ENCODE results near the gene TAAR5. TPM values are rescaled to one million over a fixed set of nuclear protein-coding genes. Genes with fewer than 3 reads are reported as not detected.
A peak's percentile ranks its signal among the peaks of the same experiment; 100 is the strongest.
"Not testable (repeated sequence)": the region's sequence is repeated elsewhere in the genome, so short reads cannot be mapped to it uniquely, and the experiment has no call there.

Gene TAAR5
- total and polyA plus RNA-seq, 5 donors from 2014 or later: not detected

DNA sequence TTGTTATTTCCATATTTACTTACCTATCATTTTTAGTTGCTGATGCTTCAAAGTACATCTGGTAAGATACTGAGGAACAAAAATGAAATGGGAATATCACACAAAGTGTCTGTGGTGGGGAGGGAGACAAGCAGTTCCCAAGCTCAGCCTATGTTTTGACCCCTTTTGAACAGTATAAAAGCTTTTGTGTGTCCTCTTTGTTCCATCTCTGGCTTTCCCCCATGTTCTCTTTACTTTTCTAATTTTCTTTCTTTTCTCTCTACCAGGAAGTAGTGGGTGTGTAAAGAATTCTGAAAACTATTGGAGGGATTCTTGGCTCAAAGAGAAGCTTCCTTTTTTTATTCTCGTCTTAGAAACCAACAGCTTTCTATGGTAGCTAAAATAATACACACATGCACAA lies 27.1 kb upstream of the TAAR5 start:
- no peaks in the 10 kb centered on the region for H3K9me3 ChIP-seq (ENCODE audit: control insufficient read depth in 2 of 2, low read length in 2 of 2)
- Mint-ChIP-seq H3K9me3 (no peaks in the 10 kb centered on the region), H3K27me3 (peaks cover 26% of the 10 kb centered on the region), H3K36me3 (no peaks in the 10 kb centered on the region), H3K4me3 (no peak overlapping the region), H3K27ac (no peak overlapping the region), H3K4me1 (no peaks in the 10 kb centered on the region)
- peaks cover 2% of the 10 kb centered on the region for H3K27me3 ChIP-seq (ENCODE audit: control insufficient read depth, insufficient read depth, low read length)
- ATAC-seq (ENCODE audit: low read depth in 2 of 2): no peak
- no peaks in the 10 kb centered on the region for H3K36me3 ChIP-seq (ENCODE audit: control insufficient read depth, insufficient read depth, low read length)
- no peaks in the 10 kb centered on the region for H3K4me1 ChIP-seq (ENCODE audit: control insufficient read depth, insufficient read depth, low read length, poor library complexity, severe bottlenecking)
- no peak overlapping the region for H3K27ac ChIP-seq (ENCODE audit: insufficient read depth, low read length, poor library complexity, severe bottlenecking)
- no peak for DNase-seq
- no peak overlapping the region for H3K4me3 ChIP-seq (ENCODE audit: low read depth, low read length)

DNA sequence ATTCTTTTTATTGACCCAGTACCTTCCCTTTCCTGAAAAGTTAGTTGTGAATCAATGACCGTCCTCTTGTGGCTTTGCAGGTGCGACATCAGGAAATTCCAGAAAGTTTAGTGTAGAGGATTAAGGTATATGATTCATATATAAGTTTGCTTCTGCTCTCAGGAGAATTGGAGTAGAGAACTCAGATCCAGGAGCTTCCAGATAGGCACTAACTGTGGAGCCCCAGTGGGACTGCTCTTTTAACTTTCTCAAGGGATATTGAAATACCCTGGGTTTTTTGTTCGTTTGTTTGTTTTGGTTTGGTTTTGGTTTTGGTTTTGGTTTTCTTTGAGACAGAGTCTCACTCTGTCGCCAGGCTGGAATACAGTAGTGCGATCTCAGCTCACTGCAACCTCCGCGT lies 25.0 kb upstream of the TAAR5 start:
- no peak overlapping the region for H3K27ac Mint-ChIP-seq
- peak in 1 of 3 donors; percentile 4 for DNase-seq
- Histone ChIP-seq H3K27me3 (ENCODE audit: control insufficient read depth, insufficient read depth, low read length) (peaks cover 2% of the 10 kb centered on the region), H3K4me1 (ENCODE audit: control insufficient read depth, insufficient read depth, low read length, poor library complexity, severe bottlenecking) (no peaks in the 10 kb centered on the region), H3K9me3 (ENCODE audit: control insufficient read depth in 2 of 2, low read length in 2 of 2) (no peaks in the 10 kb centered on the region), H3K36me3 (ENCODE audit: control insufficient read depth, insufficient read depth, low read length) (no peaks in the 10 kb centered on the region), H3K4me3 (ENCODE audit: low read depth, low read length) (peak overlapping the region; percentile 15), H3K27ac (ENCODE audit: insufficient read depth, low read length, poor library complexity, severe bottlenecking) (no peak overlapping the region)
- ATAC-seq (ENCODE audit: low read depth in 2 of 2): no peak
- no peaks in the 10 kb centered on the region for H3K36me3 Mint-ChIP-seq
- no peaks in the 10 kb centered on the region for H3K9me3 Mint-ChIP-seq
- H3K4me1 Mint-ChIP-seq: no peaks in the 10 kb centered on the region
- H3K27me3 Mint-ChIP-seq: peaks cover 26% of the 10 kb centered on the region
- peak overlapping the region in 1 of 4 donors; percentile 12 for H3K4me3 Mint-ChIP-seq

DNA sequence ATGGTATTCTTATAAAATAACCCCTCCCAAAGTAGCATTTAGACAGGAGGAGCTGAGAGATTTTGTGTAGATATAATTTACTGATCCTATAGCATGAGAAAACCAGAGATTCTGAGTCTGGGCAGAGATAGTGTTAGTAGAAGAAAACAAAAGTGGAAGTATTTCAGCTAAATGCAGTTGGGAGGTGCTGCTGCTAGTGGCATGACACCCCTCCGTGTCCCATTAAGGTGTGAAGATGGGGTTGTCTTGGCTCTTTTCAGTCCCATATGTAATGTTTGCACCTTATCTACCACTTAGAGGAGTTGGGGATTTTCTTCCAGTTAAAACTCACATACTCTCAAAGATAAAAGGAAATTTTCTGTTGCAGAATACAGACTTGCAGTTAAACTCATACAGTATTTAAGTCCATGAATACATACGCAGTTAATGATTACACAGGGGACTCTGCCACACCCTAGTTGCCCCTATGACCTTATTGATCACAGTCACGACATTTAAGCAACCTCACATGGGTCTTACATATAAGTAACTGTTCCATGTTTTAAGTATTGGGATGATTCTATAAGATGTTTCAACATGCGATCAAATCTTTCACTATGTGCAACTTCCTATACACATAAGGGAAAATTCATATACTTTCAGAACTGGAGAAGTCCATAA lies 23.0 kb upstream of the TAAR5 start:
- Histone ChIP-seq H3K27me3 (ENCODE audit: control insufficient read depth, insufficient read depth, low read length) (peaks cover 2% of the 10 kb centered on the region), H3K9me3 (ENCODE audit: control insufficient read depth in 2 of 2, low read length in 2 of 2) (no peaks in the 10 kb centered on the region), H3K4me1 (ENCODE audit: control insufficient read depth, insufficient read depth, low read length, poor library complexity, severe bottlenecking) (no peaks in the 10 kb centered on the region), H3K27ac (ENCODE audit: insufficient read depth, low read length, poor library complexity, severe bottlenecking) (no peak overlapping the region), H3K36me3 (ENCODE audit: control insufficient read depth, insufficient read depth, low read length) (no peaks in the 10 kb centered on the region), H3K4me3 (ENCODE audit: low read depth, low read length) (no peak overlapping the region)
- DNase-seq (no peak), ATAC-seq (ENCODE audit: low read depth in 2 of 2) (no peak)
- Mint-ChIP-seq H3K4me1 (no peaks in the 10 kb centered on the region), H3K27me3 (peaks cover 16% of the 10 kb centered on the region), H3K4me3 (no peak overlapping the region), H3K9me3 (no peaks in the 10 kb centered on the region), H3K27ac (no peak overlapping the region), H3K36me3 (no peaks in the 10 kb centered on the region)

DNA sequence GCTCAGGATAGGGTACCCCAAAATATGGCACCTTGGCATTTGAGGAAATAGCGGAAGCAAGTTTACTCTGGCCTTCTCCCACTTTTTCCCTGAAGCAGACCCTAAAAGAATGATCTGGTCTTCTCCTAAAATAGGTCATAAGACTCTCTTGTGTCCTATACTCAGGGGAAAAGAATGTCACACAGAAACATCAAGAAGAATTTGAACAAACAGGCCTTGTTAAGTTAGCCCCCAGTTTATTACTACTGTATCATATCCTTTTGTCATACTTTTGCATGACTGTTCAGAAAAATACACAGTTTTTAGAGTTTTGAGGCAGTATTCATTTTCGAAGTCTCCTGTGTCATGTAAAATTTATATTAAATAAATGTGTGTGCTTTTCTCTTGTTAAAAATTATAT lies 22.1 kb upstream of the TAAR5 start:
- ATAC-seq (ENCODE audit: low read depth in 2 of 2) (no peak), DNase-seq (no peak)
- Mint-ChIP-seq H3K4me3 (no peak overlapping the region), H3K4me1 (no peaks in the 10 kb centered on the region), H3K36me3 (no peaks in the 10 kb centered on the region), H3K9me3 (no peaks in the 10 kb centered on the region), H3K27ac (no peak overlapping the region), H3K27me3 (peaks cover 7% of the 10 kb centered on the region)
- H3K9me3 ChIP-seq (ENCODE audit: control insufficient read depth in 2 of 2, low read length in 2 of 2): no peaks in the 10 kb centered on the region
- no peak overlapping the region for H3K4me3 ChIP-seq (ENCODE audit: low read depth, low read length)
- H3K27ac ChIP-seq (ENCODE audit: insufficient read depth, low read length, poor library complexity, severe bottlenecking): no peak overlapping the region
- no peaks in the 10 kb centered on the region for H3K36me3 ChIP-seq (ENCODE audit: control insufficient read depth, insufficient read depth, low read length)
- no peaks in the 10 kb centered on the region for H3K4me1 ChIP-seq (ENCODE audit: control insufficient read depth, insufficient read depth, low read length, poor library complexity, severe bottlenecking)
- H3K27me3 ChIP-seq (ENCODE audit: control insufficient read depth, insufficient read depth, low read length): peaks cover 2% of the 10 kb centered on the region

DNA sequence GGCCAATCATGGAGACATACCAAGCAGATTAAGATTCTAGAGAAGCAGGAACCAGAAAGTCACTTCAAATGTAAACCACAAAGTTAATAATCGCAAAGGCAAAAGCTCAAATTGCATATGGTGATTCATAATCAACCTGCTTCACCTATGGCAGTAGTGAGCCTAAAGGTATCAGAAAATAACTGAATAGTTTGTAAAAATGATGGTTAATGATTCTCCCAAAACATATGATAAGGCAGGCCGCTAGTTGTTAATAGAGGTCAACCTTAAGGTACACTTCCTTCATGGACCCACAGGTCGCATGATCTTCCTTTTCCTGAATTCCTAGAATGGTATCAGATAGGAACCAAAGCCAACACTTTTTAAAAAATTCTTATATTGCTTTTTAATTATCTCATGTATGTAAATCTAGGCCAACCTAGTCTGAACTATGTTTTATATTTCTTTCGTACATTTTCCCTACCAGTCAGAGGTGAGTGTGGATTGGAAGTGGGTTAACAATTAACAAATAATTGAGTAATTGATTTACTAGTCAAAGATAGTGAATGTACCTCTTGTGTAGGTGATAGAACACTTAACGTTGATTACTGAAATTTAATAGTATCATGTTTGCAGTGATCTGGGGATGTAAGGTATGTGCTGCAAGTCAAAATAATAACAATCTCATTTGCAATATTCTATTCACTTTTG lies 18.1 kb upstream of the TAAR5 start:
- Histone ChIP-seq H3K4me1 (ENCODE audit: control insufficient read depth, insufficient read depth, low read length, poor library complexity, severe bottlenecking) (no peaks in the 10 kb centered on the region), H3K36me3 (ENCODE audit: control insufficient read depth, insufficient read depth, low read length) (no peaks in the 10 kb centered on the region), H3K27me3 (ENCODE audit: control insufficient read depth, insufficient read depth, low read length) (peaks cover under 1% of the 10 kb centered on the region), H3K9me3 (ENCODE audit: control insufficient read depth in 2 of 2, low read length in 2 of 2) (no peaks in the 10 kb centered on the region), H3K4me3 (ENCODE audit: low read depth, low read length) (no peak overlapping the region), H3K27ac (ENCODE audit: insufficient read depth, low read length, poor library complexity, severe bottlenecking) (no peak overlapping the region)
- peaks cover 10% of the 10 kb centered on the region for H3K27me3 Mint-ChIP-seq
- no peaks in the 10 kb centered on the region for H3K36me3 Mint-ChIP-seq
- H3K4me1 Mint-ChIP-seq: no peaks in the 10 kb centered on the region
- DNase-seq: no peak
- no peak overlapping the region for H3K27ac Mint-ChIP-seq
- no peak for ATAC-seq (ENCODE audit: low read depth in 2 of 2)
- H3K4me3 Mint-ChIP-seq: no peak overlapping the region
- H3K9me3 Mint-ChIP-seq: no peaks in the 10 kb centered on the region

DNA sequence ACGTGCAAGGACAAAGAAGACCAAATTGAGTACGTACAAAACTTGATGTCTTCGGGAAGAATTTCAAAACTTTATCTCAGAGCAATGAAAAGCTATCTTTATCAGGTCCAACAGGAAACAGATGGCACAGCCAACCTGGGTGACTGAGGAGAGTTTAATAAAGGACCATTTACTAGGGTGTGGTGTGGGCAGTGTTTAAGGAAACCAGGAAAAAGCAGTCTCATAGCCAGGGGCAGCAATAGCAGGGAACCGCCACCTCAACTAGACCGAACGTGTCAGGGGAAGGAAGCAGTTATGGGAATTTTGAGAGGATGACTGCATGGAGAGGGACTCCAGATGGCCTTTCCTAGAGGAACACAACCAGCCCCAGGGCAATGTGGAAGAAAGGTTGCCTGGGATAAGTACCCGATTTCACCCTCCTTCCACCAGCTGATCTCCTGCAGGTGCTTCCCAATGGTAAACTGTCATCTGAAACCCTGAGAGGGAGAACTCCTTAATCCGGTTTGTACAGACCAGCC lies 15.2 kb upstream of the TAAR5 start:
- no peaks in the 10 kb centered on the region for H3K36me3 ChIP-seq (ENCODE audit: control insufficient read depth, insufficient read depth, low read length)
- no peak overlapping the region for H3K27ac ChIP-seq (ENCODE audit: insufficient read depth, low read length, poor library complexity, severe bottlenecking)
- H3K27ac Mint-ChIP-seq: no peak overlapping the region
- H3K36me3 Mint-ChIP-seq: no peaks in the 10 kb centered on the region
- no peaks in the 10 kb centered on the region for H3K4me1 Mint-ChIP-seq
- H3K4me3 Mint-ChIP-seq: no peak overlapping the region
- H3K27me3 Mint-ChIP-seq: peaks cover 10% of the 10 kb centered on the region
- no peaks in the 10 kb centered on the region for H3K4me1 ChIP-seq (ENCODE audit: control insufficient read depth, insufficient read depth, low read length, poor library complexity, severe bottlenecking)
- H3K9me3 Mint-ChIP-seq: no peaks in the 10 kb centered on the region
- no peaks in the 10 kb centered on the region for H3K9me3 ChIP-seq (ENCODE audit: control insufficient read depth in 2 of 2, low read length in 2 of 2)
- H3K4me3 ChIP-seq (ENCODE audit: low read depth, low read length): no peak overlapping the region
- ATAC-seq (ENCODE audit: low read depth in 2 of 2) (no peak), DNase-seq (no peak)
- H3K27me3 ChIP-seq (ENCODE audit: control insufficient read depth, insufficient read depth, low read length): no peaks in the 10 kb centered on the region

DNA sequence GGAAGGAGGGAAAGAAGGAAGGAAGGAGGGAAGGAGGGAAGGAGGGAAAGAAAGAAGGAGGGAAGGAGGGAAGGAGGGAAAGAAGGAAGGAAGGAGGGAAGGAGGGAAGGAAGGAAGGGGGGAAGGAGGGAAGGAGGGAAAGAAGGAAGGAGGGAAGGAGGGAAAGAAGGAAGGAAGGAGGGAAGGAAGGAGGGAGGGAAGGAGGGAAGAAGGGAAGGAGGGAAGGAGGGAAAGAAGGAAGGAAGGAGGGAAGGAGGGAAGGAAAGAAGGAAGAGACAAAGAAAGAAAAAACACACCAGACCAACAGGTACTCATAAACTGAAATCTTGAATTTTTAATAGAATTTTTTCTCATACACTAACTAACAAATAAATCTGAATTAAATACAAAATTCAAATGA lies 11.4 kb upstream of the TAAR5 start:
- not testable (repeated sequence) for H3K9me3 ChIP-seq (ENCODE audit: control insufficient read depth in 2 of 2, low read length in 2 of 2); H3K27me3 Mint-ChIP-seq; H3K36me3 Mint-ChIP-seq; H3K27ac Mint-ChIP-seq; DNase-seq; H3K36me3 ChIP-seq (ENCODE audit: control insufficient read depth, insufficient read depth, low read length); ATAC-seq (ENCODE audit: low read depth in 2 of 2); H3K4me3 ChIP-seq (ENCODE audit: low read depth, low read length); H3K27me3 ChIP-seq (ENCODE audit: control insufficient read depth, insufficient read depth, low read length); H3K4me1 Mint-ChIP-seq; H3K27ac ChIP-seq (ENCODE audit: insufficient read depth, low read length, poor library complexity, severe bottlenecking); H3K9me3 Mint-ChIP-seq; H3K4me1 ChIP-seq (ENCODE audit: control insufficient read depth, insufficient read depth, low read length, poor library complexity, severe bottlenecking); H3K4me3 Mint-ChIP-seq

DNA sequence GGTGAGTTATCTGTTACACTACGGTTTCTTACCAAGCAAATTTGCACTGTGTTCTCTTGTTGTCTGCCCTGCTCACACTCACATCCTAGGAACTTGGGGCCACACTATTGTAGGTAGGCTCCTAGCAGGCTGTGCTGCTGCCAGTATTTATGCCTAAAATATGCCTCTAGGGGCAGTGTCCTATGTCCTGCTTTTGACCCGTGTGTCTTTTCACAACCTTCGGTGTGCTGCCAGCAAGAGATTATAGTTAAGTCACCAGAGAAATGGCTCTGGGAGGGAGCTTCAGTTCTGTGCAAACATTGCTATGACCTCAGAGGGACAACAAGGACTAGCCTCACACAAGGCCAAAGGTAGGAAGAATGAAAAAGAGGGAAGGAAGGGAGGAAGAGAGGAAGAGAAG lies 8.9 kb upstream of the TAAR5 start:
- H3K4me3 Mint-ChIP-seq: no peak overlapping the region
- no peak for ATAC-seq (ENCODE audit: low read depth in 2 of 2)

More for the DNA sequence above, 8.9 kb upstream of the TAAR5 start:
- no peaks in the 10 kb centered on the region for H3K36me3 Mint-ChIP-seq
- Histone ChIP-seq H3K27ac (ENCODE audit: insufficient read depth, low read length, poor library complexity, severe bottlenecking) (no peak overlapping the region), H3K4me1 (ENCODE audit: control insufficient read depth, insufficient read depth, low read length, poor library complexity, severe bottlenecking) (no peaks in the 10 kb centered on the region), H3K9me3 (ENCODE audit: control insufficient read depth in 2 of 2, low read length in 2 of 2) (no peaks in the 10 kb centered on the region), H3K36me3 (ENCODE audit: control insufficient read depth, insufficient read depth, low read length) (no peaks in the 10 kb centered on the region), H3K4me3 (ENCODE audit: low read depth, low read length) (no peak overlapping the region), H3K27me3 (ENCODE audit: control insufficient read depth, insufficient read depth, low read length) (peaks cover 6% of the 10 kb centered on the region)
- peaks cover 10% of the 10 kb centered on the region for H3K27me3 Mint-ChIP-seq
- DNase-seq: peak in 1 of 3 donors; percentile 5
- no peaks in the 10 kb centered on the region for H3K9me3 Mint-ChIP-seq
- no peaks in the 10 kb centered on the region for H3K4me1 Mint-ChIP-seq
- H3K27ac Mint-ChIP-seq: no peak overlapping the region

Data from CD4-positive, CD25-positive, alpha-beta regulatory T cell (primary cell).